Transverse colon (tissue), 4 donors: Measurements from ENCODE around the gene PPM1H. TPM values are rescaled to one million over a fixed set of nuclear protein-coding genes. Genes with fewer than 3 reads are reported as not detected.
"Not testable (repeated sequence)": the region's sequence is repeated elsewhere in the genome, so short reads cannot be mapped to it uniquely, and the experiment has no call there.

Experiments used
- DNase-seq: peaks from one replicate; pipeline ENCODE4 v3.0.0-alpha.2; 2019
- H3K27ac ChIP-seq, 4 donors: fragments of 200-600 bp; sonication (generic); 2 replicates each; pipeline ENCODE4 v1.5.1; 2016 to 2018; ENCODE audit warnings: inconsistent platforms in 4 of 4
- H3K27me3 ChIP-seq: fragments of 200-600 bp; sonication (generic); 2 replicates; pipeline ENCODE4 v1.5.1; 2017; ENCODE audit warnings: inconsistent platforms
- H3K36me3 ChIP-seq, 4 donors: fragments of 200-600 bp; sonication (generic); 2 replicates each; pipeline ENCODE4 v1.5.1; 2017 to 2019; ENCODE audit warnings: inconsistent platforms in 4 of 4
- H3K4me1 ChIP-seq, 4 donors: fragments of 200-600 bp; sonication (generic); 2 replicates each; pipeline ENCODE4 v1.5.1; 2017 to 2020; ENCODE audit warnings: inconsistent platforms in 4 of 4
- H3K4me3 ChIP-seq, 4 donors: fragments of 200-600 bp; sonication (generic); 1 replicate in 1 of 4; 2 replicates in 3 of 4; pipeline versions ENCODE4 v1.5.1 to v1.6.1; 2017 to 2019; ENCODE audit warnings: inconsistent platforms in 4 of 4
- H3K9me3 ChIP-seq, 2 donors: fragments of 200-600 bp; sonication (generic); 2 replicates each; pipeline ENCODE4 v1.5.1; 2017 to 2019; ENCODE audit warnings: inconsistent platforms in 2 of 2
- EP300 ChIP-seq: sonication (generic); formaldehyde crosslinking; IDR thresholded peaks from one replicate; pipeline ENCODE4 v1.6.1; 2017; ENCODE audit warnings: antibody characterized with exemption, low read depth
- POLR2A ChIP-seq: fragments of 450-650 bp; IDR thresholded peaks from one replicate; pipeline ENCODE4 v1.6.1; 2016; ENCODE audit warnings: antibody characterized with exemption, mild to moderate bottlenecking, moderate library complexity
- POLR2AphosphoS5 ChIP-seq, 3 donors: sonication (generic); formaldehyde crosslinking; IDR thresholded peaks; one replicate each; pipeline ENCODE4 v1.6.1; 2016; ENCODE audit warnings: antibody characterized with exemption in 3 of 3
- WGBS, 2 donors: methylation state at CpG; one replicate each; pipeline ENCODE4 v1.1.5; 2018; ENCODE audit warnings: low coverage in 1 of 2; 5-methylcytosine and 5-hydroxymethylcytosine counted together
- in situ Hi-C, 4 donors: fragments of 200-750 bp; cut with MboI; loops; one replicate each; pipeline versions ENCODE4 v1.15.0 to v1.15.1; 2017; ENCODE audit warnings: low sequenced_read_pairs in 3 of 4, low pct_ligation_motif_present in 1 of 4, low pct_unique_long_range_greater_than_20kb in 1 of 4
- intact Hi-C: fragments of 100-400 bp; cut with DNase I; formaldehyde crosslinking; loops from one replicate; pipeline ENCODE4 v1.15.1; 2023; ENCODE audit warnings: low total_unique reads
- total RNA-seq, 4 donors: library from RNA; depleted of rRNA; stranded (reverse); fragments of >200 nt; gene quantifications; one replicate each; pipeline ENCODE4 v1.1.0, GENCODE V29; 2016
- TF ChIP-seq, protein P1 (sequence below), 5 experiments: fragments of 200-600 bp in 3 of 5; fragments of 450-650 bp in 2 of 5; sonication (generic) in 3 of 5; IDR thresholded peaks; 1 replicate in 2 of 5; 2 replicates in 3 of 5; pipeline ENCODE4 v1.5.1; 2016 to 2017; ENCODE audit warnings: antibody characterized with exemption in 5 of 5, inconsistent platforms in 3 of 5, mild to moderate bottlenecking in 2 of 5, moderate library complexity in 1 of 5

Gene PPM1H
- total RNA-seq, 4 donors from 2014 or later: 0.37 to 3.2 (median 2.8) TPM

DNA sequence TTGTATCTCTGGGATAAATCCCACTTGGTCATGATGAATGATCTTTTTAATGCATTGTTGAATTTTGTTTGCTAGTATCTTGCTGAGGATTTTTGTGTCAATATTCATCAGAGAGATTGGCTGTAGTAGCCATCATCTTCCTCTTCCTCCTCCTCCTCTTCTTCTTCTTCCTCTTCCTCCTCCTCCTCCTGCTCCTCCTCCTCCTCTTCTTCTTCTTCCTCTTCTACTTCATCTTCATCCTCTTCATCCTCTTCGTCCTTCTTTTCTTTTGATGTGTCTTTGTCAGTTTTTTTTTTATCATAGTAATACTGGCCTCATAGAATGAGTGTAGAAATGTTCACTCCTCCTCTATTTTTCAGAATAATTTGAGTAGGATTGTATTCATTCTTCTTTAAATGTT is 15.4 kb upstream of the PPM1H start:
- intact Hi-C loops (no loop called here), in situ Hi-C loops (no loop called here)
- Histone ChIP-seq H3K36me3 (no peaks in the 10 kb centered on the region), H3K9me3 (no peaks in the 10 kb centered on the region), H3K4me1 (no peaks in the 10 kb centered on the region), H3K27ac (no peak overlapping the region), H3K27me3 (no peaks in the 10 kb centered on the region), H3K4me3 (no peak overlapping the region)
- TF ChIP-seq, protein P1, sequence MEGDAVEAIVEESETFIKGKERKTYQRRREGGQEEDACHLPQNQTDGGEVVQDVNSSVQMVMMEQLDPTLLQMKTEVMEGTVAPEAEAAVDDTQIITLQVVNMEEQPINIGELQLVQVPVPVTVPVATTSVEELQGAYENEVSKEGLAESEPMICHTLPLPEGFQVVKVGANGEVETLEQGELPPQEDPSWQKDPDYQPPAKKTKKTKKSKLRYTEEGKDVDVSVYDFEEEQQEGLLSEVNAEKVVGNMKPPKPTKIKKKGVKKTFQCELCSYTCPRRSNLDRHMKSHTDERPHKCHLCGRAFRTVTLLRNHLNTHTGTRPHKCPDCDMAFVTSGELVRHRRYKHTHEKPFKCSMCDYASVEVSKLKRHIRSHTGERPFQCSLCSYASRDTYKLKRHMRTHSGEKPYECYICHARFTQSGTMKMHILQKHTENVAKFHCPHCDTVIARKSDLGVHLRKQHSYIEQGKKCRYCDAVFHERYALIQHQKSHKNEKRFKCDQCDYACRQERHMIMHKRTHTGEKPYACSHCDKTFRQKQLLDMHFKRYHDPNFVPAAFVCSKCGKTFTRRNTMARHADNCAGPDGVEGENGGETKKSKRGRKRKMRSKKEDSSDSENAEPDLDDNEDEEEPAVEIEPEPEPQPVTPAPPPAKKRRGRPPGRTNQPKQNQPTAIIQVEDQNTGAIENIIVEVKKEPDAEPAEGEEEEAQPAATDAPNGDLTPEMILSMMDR (IDR thresholded peaks at IDR 0.05): no peak
- no peak for TF ChIP-seq POLR2AphosphoS5 (IDR thresholded peaks at IDR 0.05)
- no peak for TF ChIP-seq POLR2A
- TF ChIP-seq EP300: no peak
- no peak for DNase-seq
- WGBS, 2 donors: 67 to 86% methylated on average over 1 of the region's 1 CpG

DNA sequence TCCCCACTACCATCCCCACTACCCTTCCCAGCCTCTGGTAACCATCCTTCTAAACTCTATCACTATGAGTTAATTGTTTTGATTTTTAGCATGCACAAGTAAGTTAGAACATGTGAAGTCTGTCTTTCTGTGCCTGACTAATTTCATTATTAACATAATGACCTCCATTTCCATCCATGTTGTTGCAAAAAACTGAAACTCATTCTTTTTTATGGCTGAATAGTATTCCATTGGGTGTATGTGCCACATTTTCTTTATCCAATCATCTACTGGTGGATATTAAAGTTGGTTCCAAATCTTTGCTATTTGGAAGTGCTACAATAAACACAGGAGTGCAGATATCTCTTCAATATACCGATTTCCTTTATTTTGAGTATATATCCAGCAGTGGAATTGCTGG is 13.2 kb upstream of the PPM1H start:
- DNase-seq: no peak
- intact Hi-C loops: no loop called here
- no peak overlapping the region for H3K27ac ChIP-seq
- WGBS, 2 donors: 85 to 90% methylated on average over 1 of the region's 1 CpG
- no peaks in the 10 kb centered on the region for H3K4me1 ChIP-seq
- TF ChIP-seq, protein P1 (IDR thresholded peaks at IDR 0.05): no peak
- no peak for TF ChIP-seq POLR2AphosphoS5 (IDR thresholded peaks at IDR 0.05)
- no peak for TF ChIP-seq EP300
- no peak for TF ChIP-seq POLR2A
- no peaks in the 10 kb centered on the region for H3K36me3 ChIP-seq
- H3K27me3 ChIP-seq: no peaks in the 10 kb centered on the region
- no peak overlapping the region for H3K4me3 ChIP-seq
- H3K9me3 ChIP-seq: no peaks in the 10 kb centered on the region
- in situ Hi-C loops: no loop called here

DNA sequence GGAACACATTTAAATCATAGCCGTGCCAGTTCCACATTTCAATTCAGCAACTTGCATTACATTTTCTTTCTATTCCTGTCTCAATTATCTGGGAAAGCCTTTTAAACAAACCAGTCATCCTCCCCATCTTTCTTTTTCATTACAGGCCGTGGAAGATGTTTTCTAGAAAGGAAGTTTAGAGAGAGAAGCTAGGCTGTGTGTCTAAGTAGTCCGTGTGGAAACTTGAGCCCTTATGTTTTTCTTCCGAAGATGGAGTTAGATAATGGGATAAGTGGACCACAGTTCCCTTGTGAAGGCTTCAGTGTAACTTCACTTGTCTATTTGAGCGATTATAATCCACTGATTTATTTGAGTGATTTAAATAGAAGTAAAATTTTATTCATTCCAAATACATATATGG is 12.4 kb upstream of the PPM1H start:
- Histone ChIP-seq H3K27ac (no peak overlapping the region), H3K4me1 (no peaks in the 10 kb centered on the region), H3K27me3 (no peaks in the 10 kb centered on the region), H3K36me3 (no peaks in the 10 kb centered on the region), H3K4me3 (no peak overlapping the region), H3K9me3 (no peaks in the 10 kb centered on the region)
- in situ Hi-C loops: no loop called here
- no peak for TF ChIP-seq EP300
- TF ChIP-seq POLR2A: no peak
- TF ChIP-seq, protein P1 (IDR thresholded peaks at IDR 0.05): no peak
- no peak for TF ChIP-seq POLR2AphosphoS5 (IDR thresholded peaks at IDR 0.05)
- DNase-seq: no peak
- WGBS, 2 donors: 84 to 89% methylated on average over 5 of the region's 5 CpGs
- intact Hi-C loops: no loop called here

DNA sequence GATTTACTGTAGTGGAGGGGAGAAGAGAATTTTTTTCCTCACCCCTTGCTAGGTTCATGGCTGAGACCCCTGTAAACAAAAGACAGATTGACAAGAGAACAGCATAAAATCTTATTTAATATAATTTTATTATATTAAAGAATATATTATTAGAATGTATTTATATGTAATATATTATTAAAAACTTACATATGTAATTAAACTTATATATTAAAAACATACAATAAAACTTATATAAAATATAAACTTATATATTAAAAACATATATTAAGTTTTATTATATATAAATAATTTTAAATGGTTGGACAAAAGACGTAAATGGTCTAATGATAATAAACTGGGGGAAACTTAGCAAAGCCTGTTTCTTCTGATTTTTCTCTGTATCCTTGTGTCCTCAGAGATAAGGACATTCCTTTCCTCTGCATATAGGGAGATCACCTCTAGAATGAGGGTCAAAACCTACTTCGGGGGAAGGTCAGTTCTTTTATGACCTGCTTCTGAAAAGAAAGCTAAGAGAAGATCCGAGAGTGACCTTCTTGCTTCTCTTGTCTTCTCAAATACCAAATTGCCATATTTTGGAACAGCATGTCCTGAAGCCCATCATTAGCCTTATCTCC is 8.9 kb upstream of the PPM1H start:
- H3K27me3 ChIP-seq: no peaks in the 10 kb centered on the region
- no peaks in the 10 kb centered on the region for H3K9me3 ChIP-seq
- H3K36me3 ChIP-seq: no peaks in the 10 kb centered on the region
- no peak overlapping the region for H3K27ac ChIP-seq
- intact Hi-C loops: no loop called here
- no peak for TF ChIP-seq EP300
- TF ChIP-seq, protein P1 (IDR thresholded peaks at IDR 0.05): no peak
- TF ChIP-seq POLR2A: no peak
- TF ChIP-seq POLR2AphosphoS5 (IDR thresholded peaks at IDR 0.05): no peak
- H3K4me3 ChIP-seq: no peak overlapping the region
- in situ Hi-C loops: no loop called here
- H3K4me1 ChIP-seq: no peaks in the 10 kb centered on the region
- WGBS, 2 donors: 69 to 72% methylated on average over 3 of the region's 3 CpGs
- DNase-seq: no peak

DNA sequence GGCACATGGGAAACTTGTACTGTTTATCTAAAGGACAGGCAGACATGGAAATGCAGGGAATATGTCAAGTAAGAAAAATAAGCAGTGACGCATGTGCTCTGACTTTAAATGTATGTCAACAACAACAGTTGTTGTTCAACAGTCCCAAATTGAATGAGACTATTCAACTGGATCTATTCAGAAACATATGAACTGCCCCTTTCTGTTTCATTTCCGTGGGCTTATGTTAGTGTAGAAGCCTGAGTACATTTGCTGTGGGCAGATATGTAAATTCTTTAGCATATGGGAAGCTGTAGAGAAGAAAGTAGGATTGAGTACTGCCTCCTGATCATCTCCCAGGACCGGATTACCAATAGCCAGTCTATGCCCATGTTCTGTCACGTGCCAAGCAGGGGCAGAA is 7.4 kb upstream of the PPM1H start:
- H3K9me3 ChIP-seq, intact Hi-C loops, DNase-seq, H3K27me3 ChIP-seq, in situ Hi-C loops, H3K36me3 ChIP-seq, H3K4me3 ChIP-seq, H3K27ac ChIP-seq, H3K4me1 ChIP-seq: not testable (repeated sequence)
- WGBS, 2 donors: 76 to 88% methylated on average over 2 to 4 of the region's 4 CpGs
